Endothelial cell of umbilical vein (primary cell): ENCODE results near the gene B3GALT4. TPM values are rescaled to one million over a fixed set of nuclear protein-coding genes. Genes with fewer than 3 reads are reported as not detected.

Experiments
- BruUV-seq: library from RNA; stranded (reverse); fragments of 400-500 nt; replicated peaks from 2 replicates; lab custom pipeline; 2021; lab: Mats Ljungman, UMichigan
- CTCF ChIA-PET: fragments of 300-600, 350-600 bp; sonication (Branson Sonifier 250); formaldehyde crosslinking; loops from one replicate; lab custom pipeline; 2021; ENCODE audit warnings: antibody characterized with exemption, inconsistent platforms; lab: Charles Lee
- POLR2A ChIA-PET: fragments of 300-600, 350-600 bp; sonication (Branson Sonifier 250); formaldehyde crosslinking; loops from one replicate; lab custom pipeline; 2021; ENCODE audit warnings: antibody characterized with exemption, inconsistent platforms; lab: Charles Lee
- DNase-seq: peaks from one replicate; pipeline ENCODE4 v3.0.0-alpha.2; 2011; ENCODE audit warnings: low read depth, low spot score
- FAIRE-seq: peaks from 2 replicates; lab custom pipeline; 2011; peaks lifted over from hg19 to GRCh38; lab: Jason Lieb, UNC
- H2AFZ ChIP-seq: 2 replicates; pipeline ENCODE4 v1.6.0; 2012; ENCODE audit warnings: low read depth, low read length, control low read depth, inconsistent platforms
- H3K27ac ChIP-seq: 2 replicates; pipeline ENCODE4 v1.5.1; 2011; ENCODE audit warnings: low read depth, mild to moderate bottlenecking, control low read depth, low read length, moderate library complexity; ENCODE audit not compliant: insufficient read depth
- H3K27me3 ChIP-seq, 2 experiments: 2 replicates each; pipeline versions ENCODE4 v1.6.0 to v1.6.1; 2011; ENCODE audit warnings: low read length in 2 of 2, mixed read lengths in 1 of 2; ENCODE audit not compliant: control insufficient read depth in 2 of 2, insufficient read depth in 2 of 2
- H3K36me3 ChIP-seq, 2 experiments: 2 replicates in 1 of 2; 3 replicates in 1 of 2; pipeline ENCODE4 v1.5.1; 2011; ENCODE audit warnings: low read length in 2 of 2, mild to moderate bottlenecking in 1 of 2, moderate library complexity in 1 of 2; ENCODE audit not compliant: control insufficient read depth in 2 of 2, insufficient read depth in 2 of 2; ENCODE audit errors: extremely low read depth in 1 of 2
- H3K4me1 ChIP-seq: 3 replicates; pipeline ENCODE4 v1.5.1; 2011; ENCODE audit warnings: mild to moderate bottlenecking, low read length; ENCODE audit not compliant: control insufficient read depth, insufficient read depth; ENCODE audit errors: extremely low read depth
- H3K4me2 ChIP-seq: 2 replicates; pipeline ENCODE4 v1.6.1; 2011; ENCODE audit warnings: low read length, control low read depth, mixed read lengths; ENCODE audit not compliant: insufficient read depth
- H3K4me3 ChIP-seq, 3 experiments: fragments of 200-600 bp in 1 of 3; sonication (generic), shearing (Covaris generic) in 1 of 3; replicated peaks in 1 of 3; 2 replicates each; pipeline ENCODE4 v1.5.1; 2011 to 2016; ENCODE audit warnings: control low read depth in 3 of 3, low read length in 3 of 3, mild to moderate bottlenecking in 2 of 3, inconsistent platforms in 1 of 3, low read depth in 1 of 3, moderate library complexity in 1 of 3; ENCODE audit not compliant: insufficient read depth in 1 of 3
- H3K79me2 ChIP-seq: 2 replicates; pipeline ENCODE4 v1.6.0; 2012; ENCODE audit warnings: low read length, inconsistent platforms; ENCODE audit not compliant: control insufficient read depth, insufficient read depth
- H3K9ac ChIP-seq: replicated peaks from 2 replicates; pipeline ENCODE3; 2011; ENCODE audit warnings: low read length, control low read depth; ENCODE audit not compliant: insufficient read depth; ENCODE audit errors: extremely low read depth
- H3K9me1 ChIP-seq: replicated peaks from 3 replicates; pipeline ENCODE4 v1.6.0; 2011; ENCODE audit warnings: mild to moderate bottlenecking, low read length; ENCODE audit not compliant: control insufficient read depth, insufficient read depth; ENCODE audit errors: extremely low read depth
- H3K9me3 ChIP-seq: replicated peaks from 2 replicates; pipeline ENCODE4 v1.5.1; 2012; ENCODE audit warnings: low read length, inconsistent platforms; ENCODE audit not compliant: control insufficient read depth, insufficient read depth
- H4K20me1 ChIP-seq: replicated peaks from 2 replicates; pipeline ENCODE3; 2011; ENCODE audit warnings: mild to moderate bottlenecking, low read length; ENCODE audit not compliant: control insufficient read depth, insufficient read depth; ENCODE audit errors: extremely low read depth
- CTCF ChIP-seq, 2 donors: IDR thresholded peaks; 1 replicate in 1 of 2; 2 replicates in 1 of 2; pipeline ENCODE4 v1.5.1; 2011; ENCODE audit warnings: low read length in 2 of 2, mild to moderate bottlenecking in 2 of 2, moderate library complexity in 2 of 2, control low read depth in 1 of 2, inconsistent platforms in 1 of 2, low read depth in 1 of 2; ENCODE audit not compliant: insufficient read depth in 1 of 2; ENCODE audit errors: extremely low read depth in 1 of 2
- EZH2 ChIP-seq: IDR thresholded peaks from 2 replicates; pipeline ENCODE4 v1.6.1; 2012; ENCODE audit warnings: borderline replicate concordance, low read depth, mild to moderate bottlenecking, moderate library complexity, low read length, inconsistent platforms; ENCODE audit not compliant: severe bottlenecking
- FOS ChIP-seq: IDR thresholded peaks from 2 replicates; pipeline ENCODE4 v1.6.1; 2011; ENCODE audit warnings: mild to moderate bottlenecking, low read length, moderate library complexity, borderline replicate concordance; ENCODE audit not compliant: insufficient read depth
- GATA2 ChIP-seq: IDR thresholded peaks from 2 replicates; pipeline ENCODE4 v1.7.0; 2011; ENCODE audit warnings: low read depth, mild to moderate bottlenecking, moderate library complexity, mixed read lengths, low read length; ENCODE audit not compliant: insufficient read length, insufficient read depth
- MYC ChIP-seq: IDR thresholded peaks from one replicate; pipeline ENCODE4 v1.6.1; 2011; ENCODE audit warnings: mild to moderate bottlenecking, low read depth, low read length
- POLR2A ChIP-seq: IDR thresholded peaks from 2 replicates; pipeline ENCODE4 v1.6.1; 2012; ENCODE audit warnings: low read depth, mild to moderate bottlenecking, control low read depth, low read length
- POLR2AphosphoS5 ChIP-seq: IDR thresholded peaks from 2 replicates; pipeline ENCODE4 v1.6.1; 2012; ENCODE audit warnings: low read depth, mild to moderate bottlenecking, control low read depth, low read length, moderate library complexity; ENCODE audit not compliant: insufficient read depth
- dilution Hi-C: fragments of 300-500 bp; cut with MboI; formaldehyde crosslinking; loops from one replicate; pipeline ENCODE4 v1.15.0; 2019; ENCODE audit warnings: low sequenced_read_pairs; ENCODE audit not compliant: extremely low pct_ligation_motif_present
- intact Hi-C: fragments of 100-400 bp; cut with micrococcal nuclease; formaldehyde crosslinking; loops from one replicate; pipeline ENCODE4 v1.10.0; 2022
- polyA plus RNA-seq, 4 experiments: library from polyadenylated mRNA; depleted of rRNA in 3 of 4; stranded (reverse) in 3 of 4; unstranded in 1 of 4; fragments of >200 nt; gene quantifications; 2 replicates each; pipeline versions ENCODE4 v1.2.1 to v1.2.3, GENCODE V29; 2011 to 2012; ENCODE audit warnings: missing spikeins in 1 of 4
- total RNA-seq: library from RNA; stranded (reverse); gene quantifications from 2 replicates; pipeline ENCODE4 v1.2.3, GENCODE V29; 2021

Gene B3GALT4
- total and polyA plus RNA-seq, 2 donors (not counting 3 experiments of a cell fraction or from before 2014, with no cell fraction given), result 4.5 to 5.6 TPM

DNA sequence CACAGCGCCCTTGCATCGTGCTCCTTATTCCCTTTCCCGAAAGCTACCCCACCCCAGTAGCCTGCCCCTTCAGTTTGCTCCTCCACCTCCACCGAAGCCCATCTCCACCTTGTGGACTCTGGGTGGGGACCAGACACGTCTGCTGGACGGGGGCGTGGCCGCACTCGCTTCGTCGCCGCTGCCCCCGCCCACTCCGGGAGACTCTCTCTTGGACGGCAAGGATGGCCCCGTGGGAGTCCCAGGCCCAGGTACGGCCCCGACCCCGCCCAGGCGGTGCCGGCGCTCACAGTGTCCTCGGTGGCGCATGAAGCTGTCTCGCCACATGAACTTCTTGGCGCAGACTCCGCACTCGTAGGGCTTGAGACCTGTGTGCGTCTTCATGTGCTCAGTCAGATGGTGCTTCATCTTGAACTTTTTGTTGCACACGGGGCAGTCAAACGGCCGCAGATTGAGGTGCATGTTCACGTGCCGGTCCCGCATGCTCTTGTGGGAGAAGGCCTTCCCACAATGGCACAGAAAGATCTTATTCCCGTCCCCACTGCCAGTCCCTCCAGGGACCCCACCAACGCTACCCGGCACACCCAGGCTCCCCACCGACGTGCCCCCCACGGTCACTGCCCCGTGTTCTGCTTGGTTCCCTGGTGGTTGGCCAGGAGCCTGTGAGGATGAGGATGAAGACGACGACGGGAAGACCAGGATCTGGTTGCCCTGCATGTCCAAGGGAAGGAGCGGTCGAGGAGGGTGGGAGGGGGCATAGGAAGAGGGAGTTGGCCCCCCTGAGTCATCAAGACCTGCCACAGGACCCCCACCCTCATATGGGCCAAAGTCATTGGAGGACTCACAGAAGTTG is 38.2 kb downstream of the B3GALT4 start:
- intact Hi-C loops, result loop anchor here (1.0 to 10.0 kb wide), 3 partner anchors 16 to 260 kb away; partner anchors contain the start of genes HSD17B8, RXRB and SLC39A7
- FAIRE-seq (no peak), DNase-seq (peak; percentile 42)

More for the DNA sequence above, 38.2 kb downstream of the B3GALT4 start:
- Histone ChIP-seq H3K79me2 (peaks cover 30% of the 10 kb centered on the region), H3K9me1 (no peaks in the 10 kb centered on the region), H3K27me3 (no peaks in the 10 kb centered on the region), H4K20me1 (no peaks in the 10 kb centered on the region), H3K9me3 (no peaks in the 10 kb centered on the region), H3K4me1 (peaks cover 37% of the 10 kb centered on the region), H3K4me2 (peak overlapping the region; percentile 81), H2AFZ (no peak overlapping the region), H3K27ac (peak overlapping the region; percentile 48), H3K4me3 (peak overlapping the region in 2 of 3 experiments; percentile 65 to 96), H3K36me3 (peaks cover 5 to 15% of the 10 kb centered on the region in 2 experiments), H3K9ac (no peak overlapping the region)
- CTCF ChIA-PET, result no interaction called here
- POLR2A ChIA-PET, result no interaction called here
- dilution Hi-C loops, result no loop called here
- TF ChIP-seq POLR2AphosphoS5 (no peak), EZH2 (no peak), CTCF (IDR thresholded peaks at IDR 0.05; ENCODE audit: extremely low read depth in 1 of 2, insufficient read depth in 1 of 2, low read depth in 1 of 2, low read length in 2 of 2) (no peak), FOS (no peak), GATA2 (no peak), POLR2A (no peak), MYC (no peak)
- no TSS peak for BruUV-seq
